NCI-H1930 (cell line): Measurements from ENCODE around the gene ZCWPW1.
"Not testable (repeated sequence)": the region's sequence is repeated elsewhere in the genome, so short reads cannot be mapped to it uniquely, and the experiment has no call there.

ENCODE experiments used
- DNase-seq, 2 experiments: peaks; one replicate each; lab custom pipeline; 2025; lab: John Stamatoyannopoulos, UW

The ZCWPW1 gene

DNA sequence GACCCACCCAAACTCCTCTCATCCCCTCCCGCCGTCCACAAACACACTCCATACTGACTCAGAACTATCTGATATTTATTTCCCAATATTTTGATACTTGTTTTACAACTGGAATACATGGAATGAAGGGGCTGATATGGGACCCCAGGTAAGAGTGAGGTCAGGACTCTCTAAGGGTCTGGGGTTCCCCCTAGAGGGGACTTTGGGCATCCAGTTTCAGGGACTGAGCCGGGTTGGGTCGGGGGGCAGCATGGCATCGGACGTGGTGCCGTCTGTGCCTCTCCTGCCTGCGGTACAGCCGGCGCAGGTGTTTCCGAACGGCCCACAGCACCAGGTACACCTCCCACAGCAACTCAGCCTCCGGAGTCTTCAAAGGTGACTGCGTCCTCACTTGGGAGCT, 28.1 kb upstream of the ZCWPW1 start:
- no peak for DNase-seq

DNA sequence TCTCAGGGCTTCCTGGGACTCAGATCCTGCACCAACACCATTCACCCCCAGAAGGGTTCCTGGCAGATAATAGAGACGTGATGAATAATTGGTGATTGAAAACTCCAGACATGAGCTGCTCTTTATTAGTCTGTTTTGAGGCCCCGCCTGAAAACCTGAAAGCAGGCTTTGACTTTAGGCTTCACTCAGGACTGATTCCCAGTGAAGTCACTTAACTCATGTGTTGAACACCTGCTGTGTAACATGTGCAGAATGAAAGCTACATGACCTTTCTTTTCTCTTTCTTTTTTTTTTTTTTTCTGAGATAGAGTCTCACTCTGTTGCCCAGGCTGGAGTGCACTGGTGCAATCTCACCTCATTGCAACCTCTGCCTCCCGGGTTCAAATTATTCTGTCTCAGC, 26.7 kb upstream of the ZCWPW1 start:
- DNase-seq = no peak

DNA sequence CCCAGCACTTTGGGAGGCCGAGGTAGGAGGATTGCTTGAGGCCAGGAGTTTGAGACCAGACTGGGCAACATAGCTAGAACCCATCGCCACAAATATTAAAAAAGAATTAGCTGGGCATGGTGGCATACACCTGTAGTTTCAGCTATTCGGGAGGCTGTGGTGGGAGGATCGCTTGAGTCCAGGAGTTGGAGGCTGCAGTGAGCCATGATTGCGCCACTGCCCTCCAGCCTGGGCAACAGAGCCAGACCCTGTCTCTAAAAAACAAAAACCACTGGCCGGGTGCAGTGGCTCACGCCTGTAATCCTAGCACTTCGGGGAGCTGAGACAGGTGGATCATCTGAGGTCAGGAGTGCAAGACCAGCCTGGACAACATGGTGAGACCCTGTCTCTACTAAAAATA, 25.4 kb upstream of the ZCWPW1 start:
- DNase-seq = not testable (repeated sequence)

DNA sequence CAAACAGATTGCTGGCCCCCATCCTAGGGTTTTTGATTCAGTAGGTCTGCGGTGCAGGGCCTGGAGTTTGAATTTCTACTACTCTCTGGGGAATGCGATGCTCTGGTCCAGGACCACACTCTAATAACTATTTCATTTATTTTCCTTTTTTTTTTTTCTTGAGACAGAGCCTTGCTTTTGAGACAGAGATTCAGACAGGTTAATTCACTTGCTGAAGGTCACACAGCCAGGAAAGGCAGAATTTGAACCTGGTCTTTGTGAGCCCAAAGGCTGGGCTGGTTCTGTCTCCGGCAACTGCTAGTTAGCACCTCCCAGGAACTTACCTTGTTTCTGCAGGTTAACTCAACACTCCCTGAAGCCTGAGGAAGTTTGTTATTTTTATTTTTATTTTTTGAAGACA, 24.0 kb upstream of the ZCWPW1 start:
- DNase-seq = no peak

DNA sequence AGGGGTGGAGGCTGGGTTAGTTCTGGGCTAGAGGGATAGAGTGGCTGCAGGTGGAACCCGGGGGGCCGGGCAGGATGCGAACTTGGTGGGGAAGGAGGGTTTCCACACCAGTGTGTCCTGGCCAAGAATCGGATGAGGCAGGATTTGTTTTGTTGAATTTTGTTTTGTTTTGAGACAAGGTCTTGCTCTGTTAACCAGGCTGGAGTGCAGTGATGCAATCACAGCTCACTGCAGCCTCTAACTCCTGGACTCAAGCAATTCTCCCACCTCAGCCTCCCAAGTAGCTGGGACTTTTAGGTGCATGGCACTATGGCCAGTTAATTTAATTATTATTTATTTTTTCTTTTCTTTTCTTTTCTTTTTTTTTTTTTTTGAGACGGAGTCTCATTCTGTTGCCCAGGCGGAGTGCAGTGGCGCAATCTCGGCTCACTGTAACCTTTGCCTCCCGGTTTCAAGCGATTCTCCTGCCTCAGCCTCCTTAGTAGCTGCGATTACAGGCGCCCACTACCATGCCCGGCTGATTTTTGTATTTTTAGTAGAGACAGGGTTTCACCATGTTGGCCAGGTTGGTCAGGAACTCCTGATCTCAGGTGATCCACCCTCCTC, 20.8 kb upstream of the ZCWPW1 start:
- no peak for DNase-seq

DNA sequence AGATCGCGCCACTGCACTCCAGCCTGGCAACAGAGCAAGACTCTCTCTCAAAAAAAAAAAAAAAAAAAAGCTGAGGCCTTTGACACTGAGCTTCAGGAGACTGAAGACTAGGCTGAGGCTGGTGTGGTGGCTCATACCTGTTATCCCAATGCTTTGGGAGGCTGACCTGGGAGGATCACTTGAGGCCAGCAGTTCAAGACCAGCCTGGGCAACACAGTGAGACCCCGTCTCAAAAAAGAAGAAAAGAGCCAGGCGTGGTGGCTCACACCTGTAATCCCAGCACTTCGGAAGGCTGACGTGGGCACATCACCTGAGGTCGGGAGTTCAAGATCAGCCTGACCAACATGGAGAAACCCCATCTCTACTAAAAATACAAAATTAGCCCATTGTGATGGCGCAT, 18.9 kb upstream of the ZCWPW1 start:
- DNase-seq = not testable (repeated sequence)

DNA sequence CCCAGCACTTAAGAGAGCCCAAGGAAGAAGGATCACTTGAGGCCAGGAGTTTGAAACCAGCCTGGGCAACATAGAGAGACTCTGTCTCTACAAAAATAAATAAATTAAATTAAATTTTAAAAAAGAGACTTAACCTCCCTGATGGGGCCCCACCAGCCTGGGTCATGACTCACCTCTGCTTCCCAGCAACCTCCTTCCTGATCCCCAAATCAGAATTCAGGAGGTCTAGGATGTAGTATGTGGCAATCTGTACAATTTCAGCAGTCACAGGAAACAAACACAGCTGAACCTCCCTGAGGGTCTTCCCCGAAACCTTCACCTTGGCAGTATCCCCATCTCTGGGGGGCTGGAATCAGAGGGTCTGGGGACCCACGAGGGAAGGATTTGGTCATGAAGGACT, 17.5 kb upstream of the ZCWPW1 start:
- no peak for DNase-seq

DNA sequence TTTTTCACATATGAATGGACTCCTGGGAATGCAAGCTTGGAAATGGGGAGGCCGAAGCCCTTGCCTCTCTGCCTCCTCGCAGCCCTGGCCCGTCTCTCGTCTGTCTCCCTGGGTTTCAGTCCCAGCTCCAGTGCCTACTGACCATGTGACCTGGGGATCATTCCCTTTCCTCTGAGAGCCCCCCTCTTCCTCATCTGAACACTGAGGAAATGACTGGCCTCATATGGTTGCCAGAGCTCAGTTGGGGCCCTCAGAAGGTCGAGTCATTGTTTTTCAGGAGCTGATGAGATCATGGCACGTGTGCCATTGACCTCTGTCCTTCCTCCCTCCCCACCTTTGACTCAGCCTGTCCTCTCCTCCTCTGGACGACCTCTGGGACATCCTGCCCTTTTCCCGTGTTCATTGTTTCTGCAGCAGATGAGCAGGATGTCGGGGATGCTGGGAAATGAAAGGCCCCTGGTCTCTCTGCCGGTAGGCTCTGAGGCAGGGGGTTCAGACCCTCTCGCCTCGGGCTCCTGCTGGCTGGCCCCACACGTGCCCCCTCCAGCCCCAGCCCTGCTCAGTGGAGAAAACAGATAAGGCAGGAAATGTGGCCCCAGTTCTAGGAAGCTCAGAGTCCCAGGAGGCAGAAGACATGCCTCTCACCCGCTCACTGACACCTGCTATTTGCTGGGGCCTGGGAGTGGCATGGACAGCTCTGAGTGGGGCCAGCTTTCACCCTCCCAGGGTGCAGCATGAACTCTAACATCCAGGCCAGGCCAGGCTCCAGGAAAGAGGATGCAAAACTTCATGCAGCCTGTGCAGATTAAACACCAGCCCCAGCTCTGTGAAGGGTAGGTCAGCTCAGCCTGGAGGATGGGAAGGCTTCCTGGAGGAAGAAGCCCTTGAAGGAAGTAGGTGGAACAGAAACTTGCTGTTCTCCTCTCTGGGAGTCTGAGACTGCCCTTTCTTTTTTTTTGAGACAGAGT, 16.1 kb upstream of the ZCWPW1 start:
- no peak for DNase-seq

DNA sequence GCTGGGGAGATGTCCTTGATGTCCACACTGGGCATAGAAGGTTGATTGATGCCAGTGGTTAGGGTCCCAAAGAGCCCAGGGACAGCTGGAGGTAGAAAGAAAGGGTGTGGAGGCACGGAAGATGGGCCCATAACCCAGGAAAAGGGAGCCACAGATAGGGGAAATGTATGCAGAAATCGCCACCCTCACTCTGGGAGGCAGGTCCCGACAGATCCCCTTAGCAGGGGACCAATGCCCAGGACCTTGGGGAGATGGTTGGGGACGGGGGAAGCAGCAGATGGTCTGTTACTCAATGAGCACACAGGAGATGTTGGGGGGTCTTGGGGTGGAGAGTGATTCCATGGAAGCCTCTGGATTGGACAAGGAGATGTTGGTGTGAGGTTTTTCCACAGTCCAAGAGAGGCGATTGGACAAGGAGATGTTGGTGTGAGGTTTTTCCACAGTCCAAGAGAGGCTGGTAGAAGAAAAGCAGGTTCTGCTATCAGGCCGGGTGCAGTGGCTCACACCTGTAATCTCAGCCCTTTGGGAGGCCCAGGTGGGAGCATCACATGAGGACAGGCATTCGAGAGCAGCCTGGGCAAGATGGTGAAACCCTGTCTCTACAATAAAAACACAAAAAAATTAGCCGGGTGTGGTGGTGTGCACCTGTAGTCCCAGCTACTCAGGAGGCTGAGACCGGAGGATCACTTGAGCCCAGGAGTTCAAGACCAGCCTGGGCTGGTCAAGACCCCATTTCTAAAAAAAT, 14.8 kb upstream of the ZCWPW1 start:
- no peak for DNase-seq

DNA sequence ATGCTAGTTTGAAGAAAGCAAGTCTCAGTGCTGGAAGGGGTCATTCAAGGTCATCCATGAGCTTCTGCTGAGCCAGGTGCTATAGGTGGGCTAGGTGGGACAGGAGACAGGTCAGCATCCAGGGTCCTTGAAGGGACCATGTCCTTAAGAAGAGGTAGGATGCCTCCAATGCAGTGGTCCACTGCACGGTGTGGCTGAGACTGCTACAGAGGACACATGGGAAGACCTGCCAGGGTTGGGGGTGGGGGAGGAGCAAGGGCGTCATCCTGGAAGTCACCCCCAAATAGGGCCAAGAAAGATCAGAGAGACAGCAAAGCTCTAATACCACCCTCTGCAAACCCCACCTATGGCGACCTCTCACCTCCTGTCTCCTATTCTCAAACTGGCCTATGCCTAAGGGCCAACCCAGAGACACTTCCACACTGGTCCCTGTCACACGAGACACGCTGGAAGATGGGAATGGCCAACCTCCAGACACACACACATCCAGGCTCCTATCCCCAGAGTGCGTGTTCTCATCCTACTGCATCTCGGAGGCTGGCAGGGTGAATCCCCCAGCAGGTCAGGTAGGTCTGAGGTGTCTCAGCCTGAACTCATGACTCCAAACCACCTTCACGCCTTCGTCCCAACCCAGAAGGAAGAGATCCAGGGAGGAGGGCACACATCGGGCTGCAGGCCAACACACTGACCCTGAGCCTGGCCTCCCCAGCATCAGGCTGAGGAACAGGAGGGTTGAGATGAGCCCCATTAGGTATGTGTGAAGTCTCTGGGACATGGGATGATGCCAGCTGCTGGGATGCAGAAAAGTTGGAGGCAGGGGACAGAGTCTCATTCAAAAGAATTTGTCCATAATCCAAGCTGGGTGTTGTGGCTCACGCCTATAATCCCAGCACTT, 13.4 kb upstream of the ZCWPW1 start:
- no peak for DNase-seq

DNA sequence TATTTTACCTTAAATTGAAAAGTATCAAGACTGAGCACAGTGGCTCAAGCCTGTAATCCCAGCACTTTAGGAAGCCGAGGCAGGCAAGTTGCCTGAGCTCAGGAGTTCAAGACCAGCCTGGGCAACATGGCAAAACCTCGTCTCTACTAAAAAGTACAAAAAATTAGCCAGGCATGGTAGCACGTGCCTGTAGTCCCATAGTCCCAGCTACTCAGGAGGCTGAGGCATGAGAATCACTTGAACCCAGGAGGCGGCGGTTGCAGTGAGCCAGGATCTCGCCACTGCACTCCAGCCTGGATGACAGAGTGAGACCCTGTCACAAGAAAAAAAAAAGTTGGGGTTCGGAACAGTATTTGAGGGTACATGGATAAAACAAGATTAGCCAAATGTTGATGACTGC, 10.7 kb upstream of the ZCWPW1 start:
- not testable (repeated sequence) for DNase-seq

DNA sequence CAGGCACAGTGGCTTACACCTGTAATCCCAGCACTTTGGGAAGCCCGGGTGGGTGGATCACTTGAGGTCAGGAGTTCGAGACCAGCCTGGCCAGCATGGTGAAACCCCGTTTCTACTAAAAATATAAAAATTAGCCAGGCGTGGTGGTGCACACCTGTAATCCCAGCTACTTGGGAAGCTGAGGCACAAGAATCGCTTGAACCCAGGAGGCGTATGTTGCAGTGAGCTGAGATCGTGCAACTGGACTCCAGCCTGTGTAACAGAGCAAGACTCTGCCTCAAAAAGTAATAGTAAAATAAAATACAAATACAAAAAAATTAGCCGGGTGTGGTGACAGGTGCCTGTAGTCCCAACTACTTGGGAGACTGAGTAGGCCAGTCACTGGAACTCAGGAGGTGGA, 10.2 kb upstream of the ZCWPW1 start:
- DNase-seq = not testable (repeated sequence)

DNA sequence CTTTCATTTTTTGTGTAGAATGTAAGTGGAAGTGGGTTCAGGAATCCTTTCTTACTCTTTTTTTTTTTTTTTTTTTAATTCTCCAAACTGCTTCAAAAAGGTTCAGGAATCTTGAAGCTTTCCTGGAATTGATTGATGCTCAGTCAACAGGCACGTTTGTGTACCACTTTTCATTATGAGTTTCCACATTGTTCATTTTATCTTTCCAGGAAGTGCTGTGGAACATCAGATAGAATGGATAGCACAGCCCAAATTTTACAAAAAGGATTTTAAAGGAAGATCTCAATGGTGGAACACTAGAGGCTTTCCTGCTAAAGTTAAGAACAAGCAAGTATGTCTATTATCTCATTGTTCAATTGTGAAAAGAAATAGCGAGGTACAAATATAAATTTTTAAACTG, 9.7 kb upstream of the ZCWPW1 start:
- no peak for DNase-seq

DNA sequence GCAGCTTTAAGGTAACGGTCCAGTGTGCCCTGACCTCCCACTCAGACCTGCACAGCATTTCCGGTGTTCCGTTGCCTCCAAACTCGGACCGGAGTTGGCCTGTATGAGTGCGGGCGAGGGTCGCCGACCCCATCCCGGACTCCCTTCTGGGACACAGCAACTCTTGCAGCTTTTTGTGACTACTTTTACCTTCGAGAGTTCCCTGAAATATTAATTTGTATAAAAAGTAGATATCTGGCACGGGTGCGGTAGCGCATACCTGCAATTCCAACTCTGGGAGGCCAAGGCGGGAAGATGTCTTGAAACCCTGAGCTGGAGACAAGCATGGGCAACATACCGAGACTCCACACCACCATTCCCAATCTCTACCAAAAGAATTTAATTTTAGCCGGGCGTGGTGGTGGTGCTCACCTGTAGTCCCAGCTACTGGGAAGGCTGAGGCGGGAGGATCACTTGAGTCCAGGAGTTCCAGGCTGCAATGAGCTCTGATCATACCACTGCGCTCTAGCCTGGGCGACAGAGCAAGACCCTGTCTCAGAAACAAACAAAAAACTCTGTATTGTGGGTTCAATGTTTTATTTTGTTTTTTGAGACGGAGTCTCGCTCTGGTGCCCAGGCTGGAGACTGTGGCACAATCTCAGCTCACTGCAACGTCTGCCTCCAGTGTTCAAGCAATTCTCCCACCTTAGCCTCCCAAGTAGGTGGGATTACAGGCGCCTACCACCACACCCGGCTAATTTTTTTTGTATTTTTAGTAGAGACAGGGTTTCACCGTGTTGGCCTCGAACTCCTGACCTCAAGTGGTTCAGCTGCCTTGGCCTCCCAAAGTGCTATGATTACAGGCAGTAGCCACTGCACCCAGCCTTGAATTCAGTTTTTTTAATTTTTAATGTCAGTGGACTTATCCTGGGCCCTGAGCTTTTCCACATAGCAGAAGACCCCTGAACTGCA, 8.9 kb upstream of the ZCWPW1 start:
- no peak for DNase-seq

DNA sequence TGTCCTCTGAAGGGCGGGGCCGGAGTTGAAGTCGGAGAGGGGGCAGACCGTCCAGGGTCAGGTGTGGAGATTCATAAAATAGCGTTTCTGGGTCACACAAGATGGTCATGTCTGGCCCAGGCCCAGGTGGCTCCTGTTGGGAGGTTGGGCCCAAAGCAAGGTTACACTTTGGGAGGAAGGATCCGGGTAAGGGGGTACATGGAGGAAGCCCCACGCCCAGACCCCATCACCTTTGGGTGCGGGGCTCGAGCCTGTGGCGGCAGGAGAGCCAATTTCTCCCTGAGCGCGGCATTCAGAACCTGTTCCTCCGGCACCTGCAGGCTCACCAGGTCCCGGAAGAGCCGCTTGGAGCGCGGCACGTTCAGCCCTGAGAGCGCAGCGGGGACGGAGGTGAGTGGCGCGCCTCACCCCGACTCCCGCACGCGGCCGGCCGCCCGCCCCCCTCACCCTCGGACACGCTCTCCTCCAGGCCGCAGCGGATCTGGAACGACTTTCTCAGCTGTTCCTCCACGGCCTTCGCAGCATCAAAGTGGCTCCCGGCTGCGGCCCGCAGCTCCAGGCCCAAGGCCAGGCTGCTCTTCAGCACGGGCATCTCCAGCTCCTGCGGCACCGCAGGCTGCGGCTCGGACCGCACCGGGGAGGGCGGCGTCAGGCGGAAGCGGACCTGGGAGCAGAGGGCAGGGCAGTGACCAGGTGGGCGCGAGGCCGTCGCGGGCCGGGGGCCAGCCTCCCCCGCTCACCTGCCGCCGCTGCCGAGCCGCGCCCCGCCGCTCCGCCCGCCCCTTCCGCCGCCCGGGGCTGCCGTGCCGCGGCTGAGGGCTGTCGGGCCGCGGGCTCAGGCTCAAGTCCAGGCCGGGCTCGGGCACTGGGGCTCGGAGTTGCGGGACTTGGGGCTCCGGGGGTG, 7.2 kb upstream of the ZCWPW1 start:
- peak in 1 of 2 experiments; percentile 24 for DNase-seq

DNA sequence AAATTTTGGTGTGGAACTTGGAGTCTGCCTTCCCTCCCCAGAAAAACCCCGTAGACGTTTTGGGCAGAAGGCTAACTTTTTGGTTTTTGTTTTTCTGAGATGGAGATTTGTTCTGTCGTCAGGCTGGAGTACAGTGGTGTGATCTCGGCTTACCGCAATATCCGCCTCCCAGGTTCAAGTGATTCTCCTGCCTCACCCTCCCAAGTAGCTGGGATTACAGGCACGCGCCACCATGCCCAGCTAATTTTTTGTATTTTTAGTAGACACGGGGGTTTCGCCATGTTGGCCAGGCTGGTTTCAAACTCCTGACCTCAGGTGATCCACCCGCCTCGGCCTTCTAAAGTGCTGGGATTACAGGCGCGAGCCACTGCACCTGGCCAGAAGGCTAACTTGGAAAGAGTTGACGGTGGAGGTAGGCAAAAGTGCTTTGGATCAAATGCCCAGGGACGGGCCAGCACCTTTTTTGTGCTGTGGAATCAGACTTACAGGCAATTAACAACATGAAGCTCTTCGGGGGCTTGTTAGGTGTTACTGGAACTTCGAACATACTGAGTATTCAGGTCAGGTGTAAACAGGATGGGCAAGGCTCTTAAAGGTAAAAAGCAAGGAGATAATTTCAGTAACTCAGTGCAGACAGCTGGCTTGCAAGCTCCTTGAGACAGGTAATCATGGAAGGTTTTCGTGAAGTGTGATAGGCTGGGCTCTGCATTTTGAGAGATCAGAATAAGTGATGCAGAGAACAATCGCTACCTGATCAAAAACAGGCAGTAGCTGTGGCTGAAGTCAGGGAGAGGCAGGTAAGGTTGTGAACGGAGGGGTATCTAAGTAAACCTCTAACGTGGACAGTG, 6.0 kb upstream of the ZCWPW1 start:
- no peak for DNase-seq

DNA sequence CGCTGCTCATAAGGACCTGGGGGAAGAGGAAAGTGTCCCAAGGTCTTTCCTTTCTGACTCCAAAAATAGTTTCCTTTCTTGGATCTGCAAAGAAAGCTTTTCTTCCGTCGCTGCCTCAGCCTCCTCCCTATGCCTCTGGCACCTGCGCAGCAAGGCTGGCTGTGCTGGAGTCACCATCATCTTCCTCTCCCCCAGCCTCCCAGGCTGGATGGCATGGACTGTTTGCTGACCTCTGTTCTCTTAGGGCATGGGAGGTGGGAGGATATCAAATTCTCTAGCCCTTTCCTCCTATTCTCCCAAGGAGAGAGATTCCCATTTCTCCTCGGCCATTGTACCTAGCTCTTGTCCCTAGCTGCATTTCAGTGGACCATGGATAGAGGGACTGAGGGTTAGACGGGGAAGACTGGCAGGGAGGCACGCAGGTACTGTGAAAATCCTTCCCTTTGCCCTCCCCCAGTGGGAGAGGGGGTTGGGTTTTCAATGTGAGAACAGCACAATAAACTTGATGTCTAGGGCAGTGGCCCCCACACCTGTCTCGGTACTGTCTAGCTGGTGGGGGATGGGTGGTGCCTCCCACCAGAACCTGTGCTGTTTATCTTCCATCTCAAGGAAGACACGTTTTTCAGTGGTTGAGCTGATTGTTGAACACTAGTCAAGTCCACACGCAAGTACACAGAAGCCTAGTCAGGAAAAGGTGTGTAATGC, 5.2 kb upstream of the ZCWPW1 start:
- DNase-seq = no peak

DNA sequence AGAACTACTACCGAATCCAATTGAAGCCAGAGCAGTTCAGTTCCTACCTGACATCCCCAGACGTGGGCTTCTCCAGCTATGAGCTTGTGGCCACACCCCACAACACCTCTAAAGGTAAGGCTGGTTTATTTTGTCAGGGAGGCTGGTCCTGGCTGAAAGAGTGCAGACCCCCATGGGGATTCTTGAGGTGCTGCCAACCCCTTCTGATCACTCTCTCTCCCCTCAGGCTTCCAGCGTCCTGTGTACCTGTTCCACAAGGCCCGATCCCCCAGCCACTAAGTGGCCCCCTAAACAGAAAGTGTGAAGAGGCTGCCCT, 4.7 kb upstream of the ZCWPW1 start:
- no peak for DNase-seq
